ENCODE results near the gene CLPTM1. TPM values are rescaled to one million over a fixed set of nuclear protein-coding genes. Genes with fewer than 3 reads are reported as not detected.

CLPTM1 gene
- total and polyA plus RNA-seq, 9 of the 15 experiments (the other 6 are each of a cell fraction or from before 2014, with no cell fraction given), result 0.37 to 96.0 (median 27.5) TPM

- no peak for TF ChIP-seq ZNF174 (CRISPR knock-in tag; IDR thresholded peaks at IDR 0.05)
- peak; percentile 38; the same call in 1 of the 2 replicates for TF ChIP-seq ZBTB2 (IDR thresholded peaks at IDR 0.05)
- TF ChIP-seq C11orf30 (IDR thresholded peaks at IDR 0.05; ENCODE audit: low read depth), result no peak
- no peak for TF ChIP-seq AFF1 (IDR thresholded peaks at IDR 0.05; ENCODE audit: low read depth in 1 of 2, partially characterized antibody in 2 of 2)
- TF ChIP-seq PTBP1 (IDR thresholded peaks at IDR 0.05; ENCODE audit: low read depth, low read length), result no peak
- no peak for TF ChIP-seq KLF1 (tag; IDR thresholded peaks at IDR 0.05)
- TF ChIP-seq ZNF778 (CRISPR knock-in tag; IDR thresholded peaks at IDR 0.05), result no peak
- TF ChIP-seq SP2 (IDR thresholded peaks at IDR 0.05; ENCODE audit: extremely low read depth, low read depth, low read length, poor library complexity, severe bottlenecking), result peak; percentile 10
- no peak for TF ChIP-seq HSF4 (CRISPR knock-in tag; IDR thresholded peaks at IDR 0.05; ENCODE audit: borderline replicate concordance)
- no peak; the same call in 1 of the 2 replicates for TF ChIP-seq TOE1 (IDR thresholded peaks at IDR 0.05; ENCODE audit: borderline replicate concordance)
- no peak for TF ChIP-seq TOE1 (CRISPR knock-in tag; IDR thresholded peaks at IDR 0.05; ENCODE audit: borderline replicate concordance, low read depth)
- no peak for TF ChIP-seq SMARCC2 (IDR thresholded peaks at IDR 0.05; ENCODE audit: low read depth)
- TF ChIP-seq PHF20 (IDR thresholded peaks at IDR 0.05; ENCODE audit: partially characterized antibody), result no peak
- TF ChIP-seq HDAC6 (IDR thresholded peaks at IDR 0.05; ENCODE audit: low read depth, low read length), result no peak
- TF ChIP-seq TAF7 (tag; IDR thresholded peaks at IDR 0.05), result 0 out of 2 replicates have a peak, but pooled peaks have one; percentile 51
- no peak for TF ChIP-seq ETS2 (tag; IDR thresholded peaks at IDR 0.05; ENCODE audit: borderline replicate concordance, poor library complexity, severe bottlenecking)
- no peak for TF ChIP-seq HNRNPL (IDR thresholded peaks at IDR 0.05; ENCODE audit: low read depth, low read length)
- TF ChIP-seq ZZZ3 (IDR thresholded peaks at IDR 0.05), result no peak
- no peak for TF ChIP-seq MBD2 (IDR thresholded peaks at IDR 0.05; ENCODE audit: borderline replicate concordance, low read depth)
- TF ChIP-seq CLOCK (CRISPR knock-in tag; IDR thresholded peaks at IDR 0.05; ENCODE audit: borderline replicate concordance), result no peak
- no peak for TF ChIP-seq ZNF75A (CRISPR knock-in tag; IDR thresholded peaks at IDR 0.05)
Observed at GRCh38 chr19:44943801-44944249, 11.4 kb upstream of the CLPTM1 start (continued).

All from K562 (cell line).